HG02840 (cell line): ENCODE measurements around the gene DBN1.

Source experiments
- ATAC-seq: cut with Tn5 transposase; IDR thresholded peaks from one replicate; pipeline ENCODE4 v1.9.1; 2021; ENCODE audit warnings: mild to moderate bottlenecking, moderate library complexity, moderate number of reproducible peaks; ENCODE audit not compliant: unreplicated experiment, low FRiP score

The DBN1 gene

GRCh38 chr5:177457852-177458681 is 15.4 kb downstream of the DBN1 start:
- ATAC-seq: no peak

- ATAC-seq: no peak
Measured at GRCh38 chr5:177456976-177457851, 16.2 kb downstream of the DBN1 start.

- ATAC-seq: no peak
Measured at GRCh38 chr5:177456591-177456964, 16.9 kb downstream of the DBN1 start.

- peak; percentile 18 for ATAC-seq
Measured at GRCh38 chr5:177455661-177456590, 17.5 kb downstream of the DBN1 start.

- peak; percentile 48 for ATAC-seq
Measured at GRCh38 chr5:177455036-177455660, 18.3 kb downstream of the DBN1 start.

- ATAC-seq: peak; percentile 48
Measured at GRCh38 chr5:177454397-177455035, 18.9 kb downstream of the DBN1 start.

GRCh38 chr5:177453852-177454396 is 19.5 kb downstream of the DBN1 start:
- peak; percentile 1 for ATAC-seq

- no peak for ATAC-seq
Measured at GRCh38 chr5:177452688-177453638, 20.5 kb downstream of the DBN1 start.

GRCh38 chr5:177450667-177451424 is 22.6 kb downstream of the DBN1 start:
- no peak for ATAC-seq

GRCh38 chr5:177449140-177450061 is 24.0 kb downstream of the DBN1 start:
- no peak for ATAC-seq

GRCh38 chr5:177448244-177448950 is 25.0 kb downstream of the DBN1 start:
- ATAC-seq: no peak

- no peak for ATAC-seq
Measured at GRCh38 chr5:177447611-177448243, 25.7 kb downstream of the DBN1 start.

GRCh38 chr5:177447066-177447610 is 26.3 kb downstream of the DBN1 start:
- peak; percentile 21 for ATAC-seq

GRCh38 chr5:177446200-177447065 is 27.0 kb downstream of the DBN1 start, which contains the start of gene PRR7:
PRR7 (plus strand) TSS chr5:177446814; CDS start chr5:177455068, 8,254 bp downstream.
- peak; percentile 41 for ATAC-seq
